BJ (cell line): ENCODE data around the gene RPL41. TPM values are rescaled to one million over a fixed set of nuclear protein-coding genes. Genes with fewer than 3 reads are reported as not detected.
A peak's percentile ranks its signal among the peaks of the same experiment; 100 is the strongest.

Experiments
- CTCF ChIA-PET: fragments of 350-600 bp; formaldehyde crosslinking; extraction: SDS; loops from one replicate; lab custom pipeline; 2021; ENCODE audit warnings: antibody characterized with exemption, inconsistent platforms; lab: Yijun Ruan, JAX
- POLR2A ChIA-PET: fragments of 300-600 bp; sonication (Branson Sonifier 250); formaldehyde crosslinking; extraction: SDS; loops from one replicate; lab custom pipeline; 2021; ENCODE audit warnings: antibody characterized with exemption; lab: Charles Lee
- DNase-seq: peaks from one replicate; pipeline ENCODE4 v3.0.0-alpha.2; 2011; ENCODE audit warnings: low read depth
- H3K27me3 ChIP-seq: 2 replicates; pipeline ENCODE4 v1.6.0; 2011; ENCODE audit warnings: low read length; ENCODE audit not compliant: control insufficient read depth, insufficient read depth
- H3K36me3 ChIP-seq: 2 replicates; pipeline ENCODE4 v1.5.1; 2011; ENCODE audit warnings: low read length; ENCODE audit not compliant: control insufficient read depth, insufficient read depth
- H3K4me3 ChIP-seq: 2 replicates; pipeline ENCODE4 v1.5.1; 2011; ENCODE audit warnings: low read depth, mild to moderate bottlenecking, control low read depth, low read length
- CTCF ChIP-seq: IDR thresholded peaks from 2 replicates; pipeline ENCODE4 v1.5.1; 2011; ENCODE audit warnings: low read depth, mild to moderate bottlenecking, control low read depth, inconsistent platforms, low read length, moderate library complexity; ENCODE audit not compliant: insufficient read depth
- polyA plus RNA-seq: library from polyadenylated mRNA; depleted of rRNA; stranded (reverse); fragments of >200 nt; gene quantifications from 2 replicates; pipeline ENCODE4 v1.2.3, GENCODE V29; 2011

RPL41 gene
- polyA plus RNA-seq, 1 experiment, result 5,645 TPM

DNA sequence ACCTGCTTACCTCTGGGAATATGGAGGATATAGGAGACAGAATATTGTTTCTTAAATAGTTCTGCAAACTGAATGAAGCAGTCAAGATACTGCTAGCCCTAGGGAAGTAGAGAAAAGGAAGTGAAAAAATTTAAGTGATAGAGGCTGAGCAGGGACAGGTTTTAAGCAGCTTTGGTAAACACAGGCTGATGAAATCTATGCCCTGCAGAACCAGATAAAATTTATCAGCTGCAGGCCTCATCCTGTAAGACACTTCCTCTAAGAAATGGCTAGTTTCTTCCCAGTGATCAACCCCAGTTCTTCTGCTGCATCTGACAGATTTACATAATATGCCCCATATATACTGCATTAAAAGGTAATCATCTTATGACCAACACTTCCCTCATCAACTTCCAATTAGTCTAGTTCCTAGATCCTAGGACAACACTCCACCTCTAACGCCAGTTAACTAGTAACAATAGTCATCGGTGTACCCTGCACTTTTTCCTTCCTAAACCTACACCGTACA is 10.4 kb downstream of the RPL41 start:
- ChIA-PET CTCF (interaction anchor here (0.7 to 5.4 kb wide), 19 partner anchors 9 to 388 kb away, joined by 3 to 70 read pairs (median 4); partner anchors contain the start of genes ANKRD52, MYL6, RNF41 and RPL41), POLR2A (no interaction called here)
- no peak for DNase-seq
- Histone ChIP-seq H3K36me3 (peaks cover 11% of the 10 kb centered on the region), H3K27me3 (no peaks in the 10 kb centered on the region), H3K4me3 (no peak overlapping the region)
- TF ChIP-seq CTCF, result no peak

DNA sequence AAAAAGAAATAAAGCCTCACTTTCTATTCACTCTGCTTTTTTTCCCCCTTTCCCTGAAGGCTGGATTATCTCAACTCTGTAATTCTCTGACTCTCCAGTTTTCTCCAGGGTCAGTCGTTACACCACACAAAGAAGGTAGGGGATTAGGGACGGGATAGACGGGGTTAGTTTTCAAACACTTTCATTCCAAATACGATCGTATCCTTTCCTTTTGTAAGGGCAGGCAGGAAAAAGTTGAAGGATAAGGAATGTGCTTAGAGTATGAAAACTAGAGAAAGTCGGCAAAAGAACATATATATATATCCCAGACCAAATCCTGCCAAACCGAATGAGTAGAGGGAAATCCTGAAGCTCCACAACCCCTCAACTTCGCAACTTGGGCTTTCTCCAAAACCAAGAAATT is 11.1 kb downstream of the RPL41 start:
- ChIA-PET POLR2A (interaction anchor here (0.5 to 1.0 kb wide), 5 partner anchors 9 to 220 kb away, joined by 3 to 11 read pairs (median 4); partner anchors contain the start of genes MYL6 and ZC3H10), CTCF (interaction anchor here (0.6 to 5.4 kb wide), 12 partner anchors 9 to 98 kb away, joined by 3 to 70 read pairs (median 4); partner anchors contain the start of genes MYL6, SMARCC2 and ZC3H10)
- H3K27me3 ChIP-seq, result no peaks in the 10 kb centered on the region
- no peak for TF ChIP-seq CTCF
- no peak for DNase-seq
- H3K4me3 ChIP-seq, result peak overlapping the region; percentile 31
- peaks cover 17% of the 10 kb centered on the region for H3K36me3 ChIP-seq

- peak; percentile 99 for DNase-seq
- POLR2A ChIA-PET, result interaction anchor here (0.5 to 1.0 kb wide), 6 partner anchors 9 to 220 kb away, joined by 3 to 11 read pairs (median 4); partner anchors contain the start of genes MYL6, PA2G4 and ZC3H10
- CTCF ChIA-PET, result interaction anchor here (0.6 to 5.4 kb wide), 13 partner anchors 9 to 130 kb away, joined by 3 to 70 read pairs (median 4); partner anchors contain the start of genes ANKRD52, MYL6, SMARCC2 and ZC3H10
- Histone ChIP-seq H3K36me3 (peaks cover 18% of the 10 kb centered on the region), H3K4me3 (peak within 1 kb of the TSS; percentile 90), H3K27me3 (no peaks in the 10 kb centered on the region)
- TF ChIP-seq CTCF, result 0 out of 2 replicates have a peak, but pooled peaks have one; percentile 20
These were observed 11.6 kb downstream of the RPL41 start, which contains the start of gene ESYT1 for GRCh38 chr12:56127888-56128669. Gene ESYT1 (plus strand): TSS chr12:56128267. CDS start chr12:56128320, 53 bp downstream.

DNA sequence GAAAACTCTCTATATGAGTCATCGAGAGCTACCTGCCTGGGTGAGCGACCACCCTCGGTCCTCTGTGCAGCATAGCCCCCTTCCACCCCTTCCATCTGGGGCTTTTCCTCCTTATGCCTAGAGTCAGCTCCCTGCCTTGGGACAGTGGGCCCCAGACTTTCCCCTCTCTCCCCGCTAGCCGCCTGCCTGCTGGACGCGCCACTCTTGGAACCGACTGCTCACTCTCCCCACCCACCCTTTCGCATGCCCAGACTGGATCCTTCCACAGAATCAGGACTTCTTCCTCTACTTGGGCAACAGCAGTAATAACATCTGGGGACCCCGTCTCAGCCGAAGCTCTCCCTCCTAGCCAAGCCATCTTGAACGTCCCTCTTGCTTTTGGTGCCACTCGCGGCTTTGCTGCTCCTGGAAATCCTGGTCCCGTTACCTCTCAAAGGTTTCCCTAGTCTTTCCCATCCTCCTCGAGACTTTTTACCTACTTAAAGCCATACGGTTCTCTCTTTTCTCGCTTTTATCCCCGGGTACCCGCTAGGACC is 12.3 kb downstream of the RPL41 start:
- ChIA-PET POLR2A (interaction anchor here (0.6 to 0.8 kb wide), 2 partner anchors 25 to 160 kb away, joined by 3 to 4 read pairs; partner anchors contain the start of gene PA2G4), CTCF (interaction anchor here (0.6 to 5.4 kb wide), 6 partner anchors 11 to 129 kb away, joined by 3 to 70 read pairs (median 6); partner anchors contain the start of genes ANKRD52, MYL6, SMARCC2 and ZC3H10)
- DNase-seq, result no peak
- no peak for TF ChIP-seq CTCF
- no peaks in the 10 kb centered on the region for H3K27me3 ChIP-seq
- peaks cover 23% of the 10 kb centered on the region for H3K36me3 ChIP-seq
- peak overlapping the region; percentile 90 for H3K4me3 ChIP-seq
